Keratinocyte (primary cell): ENCODE data around the gene PADI4. TPM values are rescaled to one million over a fixed set of nuclear protein-coding genes. Genes with fewer than 3 reads are reported as not detected.

Experiments used
- DNase-seq: peaks from one replicate; pipeline ENCODE4 v3.0.0-alpha.2; 2011; ENCODE audit warnings: low read depth, missing footprints, low spot score
- FAIRE-seq: peaks from 2 replicates; lab custom pipeline; 2011; peaks lifted over from hg19 to GRCh38; lab: Jason Lieb, UNC
- H2AFZ ChIP-seq: 2 replicates; pipeline ENCODE4 v1.6.0; 2012; ENCODE audit warnings: low read length, control low read depth, inconsistent platforms; ENCODE audit not compliant: control insufficient read depth
- H3K27ac ChIP-seq: 2 replicates; pipeline ENCODE4 v1.5.1; 2011; ENCODE audit warnings: low read length; ENCODE audit not compliant: control insufficient read depth, insufficient read depth
- H3K27me3 ChIP-seq: 3 replicates; pipeline ENCODE4 v1.6.0; 2011; ENCODE audit warnings: low read length; ENCODE audit not compliant: control insufficient read depth, insufficient read depth; ENCODE audit errors: extremely low read depth
- H3K36me3 ChIP-seq, 2 experiments: 2 replicates in 1 of 2; 3 replicates in 1 of 2; pipeline ENCODE4 v1.5.1; 2011; ENCODE audit warnings: low read length in 2 of 2, mild to moderate bottlenecking in 1 of 2; ENCODE audit not compliant: control insufficient read depth in 2 of 2, insufficient read depth in 2 of 2; ENCODE audit errors: extremely low read depth in 1 of 2
- H3K4me1 ChIP-seq: 3 replicates; pipeline ENCODE4 v1.5.1; 2011; ENCODE audit warnings: low read length; ENCODE audit not compliant: control insufficient read depth, insufficient read depth; ENCODE audit errors: extremely low read depth
- H3K4me2 ChIP-seq: 3 replicates; pipeline ENCODE4 v1.6.0; 2011; ENCODE audit warnings: low read depth, low read length; ENCODE audit not compliant: control insufficient read depth, insufficient read depth; ENCODE audit errors: extremely low read depth
- H3K4me3 ChIP-seq, 3 experiments: fragments of 200-600 bp in 1 of 3; sonication (generic) in 1 of 3; 2 replicates in 2 of 3; 3 replicates in 1 of 3; pipeline ENCODE4 v1.5.1; 2011 to 2016; ENCODE audit warnings: low read length in 3 of 3, mild to moderate bottlenecking in 3 of 3, control low read depth in 2 of 3, inconsistent platforms in 1 of 3, low read depth in 1 of 3, mixed read lengths in 1 of 3, mixed run types in 1 of 3, moderate library complexity in 1 of 3; ENCODE audit not compliant: control insufficient read depth in 2 of 3, insufficient read depth in 2 of 3; ENCODE audit errors: extremely low read depth in 1 of 3
- H3K79me2 ChIP-seq: 2 replicates; pipeline ENCODE4 v1.6.0; 2012; ENCODE audit warnings: low read length; ENCODE audit not compliant: control insufficient read depth, insufficient read depth
- H3K9ac ChIP-seq: 3 replicates; pipeline ENCODE4 v1.6.0; 2011; ENCODE audit warnings: low read length; ENCODE audit not compliant: control insufficient read depth, insufficient read depth; ENCODE audit errors: extremely low read depth
- H3K9me1 ChIP-seq: 3 replicates; pipeline ENCODE4 v1.6.0; 2011; ENCODE audit warnings: low read length; ENCODE audit not compliant: control insufficient read depth, insufficient read depth; ENCODE audit errors: extremely low read depth
- H3K9me3 ChIP-seq: 2 replicates; pipeline ENCODE4 v1.5.1; 2012; ENCODE audit warnings: low read depth, low read length; ENCODE audit not compliant: control insufficient read depth
- H4K20me1 ChIP-seq: 3 replicates; pipeline ENCODE4 v1.6.0; 2011; ENCODE audit warnings: low read length; ENCODE audit not compliant: control insufficient read depth, insufficient read depth; ENCODE audit errors: extremely low read depth
- CTCF ChIP-seq, 3 experiments: IDR thresholded peaks in 1 of 3; conservative IDR thresholded peaks in 1 of 3; optimal IDR thresholded peaks in 1 of 3; 2 replicates in 2 of 3; 3 replicates in 1 of 3; pipeline versions ENCODE3 to v1.5.1; 2011; ENCODE audit warnings: low read length in 3 of 3, mild to moderate bottlenecking in 3 of 3, moderate library complexity in 2 of 3, control low read depth in 1 of 3, inconsistent platforms in 1 of 3; ENCODE audit not compliant: insufficient read depth in 2 of 3; ENCODE audit errors: extremely low read depth in 1 of 3
- EZH2 ChIP-seq: IDR thresholded peaks from one replicate; pipeline ENCODE4 v1.6.1; 2012; ENCODE audit warnings: inconsistent platforms, mild to moderate bottlenecking, low read length, moderate library complexity
- dilution Hi-C: fragments of 300-500 bp; cut with MboI; formaldehyde crosslinking; loops from one replicate; pipeline ENCODE4 v1.7.0; 2020; ENCODE audit warnings: low sequenced_read_pairs; ENCODE audit not compliant: extremely low pct_ligation_motif_present
- polyA plus RNA-seq, 5 experiments: library from polyadenylated mRNA; depleted of rRNA in 3 of 5; stranded (reverse) in 3 of 5; stranded (forward) in 1 of 5; unstranded in 1 of 5; fragments of >200 nt; gene quantifications; 1 replicate in 1 of 5; 2 replicates in 3 of 5; 3 replicates in 1 of 5; pipeline versions ENCODE4 v1.2.1 to v1.2.3, GENCODE V29; 2011 to 2012; ENCODE audit warnings: missing spikeins in 2 of 5, low read depth in 1 of 5, low replicate concordance in 1 of 5

Gene PADI4
- polyA plus RNA-seq, 1 donor (not counting 4 experiments of a cell fraction or from before 2014, with no cell fraction given) = 0.03 TPM

DNA sequence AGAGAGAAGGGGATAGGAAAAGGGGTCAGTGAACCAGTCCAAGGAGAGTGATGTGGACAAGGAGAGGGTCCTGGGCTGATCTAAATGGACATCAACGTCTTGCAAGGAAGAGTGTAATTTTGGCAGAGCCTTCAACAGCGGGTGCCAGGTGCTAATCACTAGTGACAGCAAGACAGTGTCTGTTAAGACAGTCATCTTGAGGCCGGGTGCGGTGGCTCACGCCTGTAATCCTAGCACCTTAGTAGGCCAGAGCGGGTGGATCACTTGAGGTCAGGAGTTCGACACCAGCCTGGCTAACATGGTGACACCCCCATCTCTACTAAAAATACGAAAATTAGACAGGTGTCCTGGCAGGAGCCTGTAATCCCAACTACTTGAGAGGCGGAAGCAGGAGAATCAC lies 51.8 kb downstream of the PADI4 start:
- FAIRE-seq (no peak), DNase-seq (no peak)
- TF ChIP-seq EZH2 (no peak), CTCF (optimal IDR thresholded peaks at IDR 0.05 in 1 of 3, IDR thresholded peaks at IDR 0.05 in 1 of 3, conservative IDR thresholded peaks at IDR 0.05 in 1 of 3; ENCODE audit: extremely low read depth in 1 of 3, insufficient read depth in 2 of 3, low read length in 3 of 3) (no peak)
- Histone ChIP-seq H3K9me3 (no peaks in the 10 kb centered on the region), H3K4me3 (no peak overlapping the region), H3K9ac (no peak overlapping the region), H3K4me2 (no peak overlapping the region), H4K20me1 (no peaks in the 10 kb centered on the region), H3K27ac (no peak overlapping the region), H3K9me1 (no peaks in the 10 kb centered on the region), H3K27me3 (no peaks in the 10 kb centered on the region), H3K79me2 (no peaks in the 10 kb centered on the region), H3K4me1 (no peaks in the 10 kb centered on the region), H3K36me3 (no peaks in the 10 kb centered on the region), H2AFZ (peak overlapping the region; percentile 12)
- dilution Hi-C loops = loop anchor here (10.0 kb wide), 1 partner anchor 75 kb away; no protein-coding TSS in a partner anchor

DNA sequence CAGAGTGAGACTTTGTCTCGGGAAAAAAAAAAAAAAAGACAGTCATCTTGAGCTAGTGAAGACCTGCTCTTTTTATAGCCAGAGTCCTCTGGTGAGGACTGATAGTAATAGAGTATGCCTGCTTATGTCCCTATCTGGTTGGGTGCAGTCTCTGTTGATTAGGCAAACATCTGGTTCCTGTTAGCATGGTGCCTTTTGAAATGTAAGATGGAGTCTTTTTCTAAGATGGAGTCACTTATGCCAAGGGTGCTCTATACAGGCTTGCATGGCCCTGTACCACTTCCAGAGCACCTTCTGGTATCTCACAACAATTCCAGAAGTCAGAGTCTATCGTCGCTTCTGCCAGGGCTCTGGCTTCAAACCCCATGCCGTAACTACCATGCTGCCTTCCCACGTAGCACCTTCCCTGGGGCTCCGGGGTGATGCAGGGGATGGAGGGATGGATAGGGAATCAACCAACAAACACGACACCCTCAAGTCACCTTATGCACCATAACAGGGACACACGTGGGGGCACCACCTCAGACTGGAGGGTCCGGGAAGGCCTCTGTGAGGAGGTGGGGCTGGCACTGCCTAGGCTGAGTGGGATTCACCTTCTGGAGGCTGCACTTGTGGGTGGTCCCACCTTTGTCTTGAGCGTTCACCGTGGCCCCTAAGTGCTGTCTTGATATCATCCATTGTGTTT lies 52.4 kb downstream of the PADI4 start:
- H4K20me1 ChIP-seq = no peaks in the 10 kb centered on the region
- H3K27me3 ChIP-seq = no peaks in the 10 kb centered on the region
- dilution Hi-C loops = no loop called here
- H3K79me2 ChIP-seq = no peaks in the 10 kb centered on the region
- no peak overlapping the region for H3K4me2 ChIP-seq
- peaks cover under 1% of the 10 kb centered on the region for H3K4me1 ChIP-seq
- DNase-seq (no peak), FAIRE-seq (no peak)
- H3K9ac ChIP-seq = no peak overlapping the region
- no peaks in the 10 kb centered on the region for H3K36me3 ChIP-seq
- TF ChIP-seq CTCF (optimal IDR thresholded peaks at IDR 0.05 in 1 of 3, IDR thresholded peaks at IDR 0.05 in 1 of 3, conservative IDR thresholded peaks at IDR 0.05 in 1 of 3; ENCODE audit: extremely low read depth in 1 of 3, insufficient read depth in 2 of 3, low read length in 3 of 3) (no peak), EZH2 (no peak)
- H3K27ac ChIP-seq = no peak overlapping the region
- no peaks in the 10 kb centered on the region for H3K9me1 ChIP-seq
- no peak overlapping the region for H3K4me3 ChIP-seq
- no peaks in the 10 kb centered on the region for H3K9me3 ChIP-seq
- H2AFZ ChIP-seq = no peak overlapping the region
